Right renal cortex interstitium (tissue), 3 donors: ENCODE data around the gene PTGER2. TPM values are rescaled to one million over a fixed set of nuclear protein-coding genes. Genes with fewer than 3 reads are reported as not detected.

Source experiments
- DNase-seq, 3 donors: peaks; one replicate each; pipeline ENCODE4 v3.0.0-alpha.2; 2013; ENCODE audit warnings: low read depth in 3 of 3, low spot score in 2 of 3
- polyA plus RNA-seq, 3 donors: library from polyadenylated mRNA; unstranded; fragments of 120-200 nt; gene quantifications; one replicate each; pipeline ENCODE4 v1.2.1, GENCODE V29; 2013; ENCODE audit not compliant: insufficient read length in 3 of 3

PTGER2 gene
- polyA plus RNA-seq, 3 donors: 5.4 to 6.8 (median 6.8) TPM

GRCh38 chr14:52333823-52334657 lies 19.9 kb downstream of the PTGER2 start:
- no peak for DNase-seq

GRCh38 chr14:52336241-52336640 lies 22.1 kb downstream of the PTGER2 start:
- DNase-seq: no peak

- no peak for DNase-seq
Observed at GRCh38 chr14:52338051-52338681, 24.1 kb downstream of the PTGER2 start.

- DNase-seq: no peak
Observed at GRCh38 chr14:52339262-52339661, 25.1 kb downstream of the PTGER2 start.

GRCh38 chr14:52342849-52343596 lies 28.9 kb downstream of the PTGER2 start:
- no peak for DNase-seq

GRCh38 chr14:52346778-52347177 lies 32.7 kb downstream of the PTGER2 start:
- DNase-seq: no peak

GRCh38 chr14:52348279-52348678 lies 34.2 kb downstream of the PTGER2 start:
- DNase-seq: no peak

GRCh38 chr14:52348776-52349175 lies 34.7 kb downstream of the PTGER2 start:
- no peak for DNase-seq

GRCh38 chr14:52349731-52350130 lies 35.6 kb downstream of the PTGER2 start:
- no peak for DNase-seq

- no peak for DNase-seq
Observed at GRCh38 chr14:52350445-52350844, 36.3 kb downstream of the PTGER2 start.

- peak in 1 of 3 donors; percentile 56 for DNase-seq
Observed at GRCh38 chr14:52351233-52352060, 37.3 kb downstream of the PTGER2 start.

GRCh38 chr14:52352061-52352491 lies 38.0 kb downstream of the PTGER2 start:
- no peak for DNase-seq

GRCh38 chr14:52352569-52352968 lies 38.5 kb downstream of the PTGER2 start:
- no peak for DNase-seq

GRCh38 chr14:52354242-52354641 lies 40.1 kb downstream of the PTGER2 start:
- DNase-seq: no peak

- no peak for DNase-seq
Observed at GRCh38 chr14:52355016-52355431, 40.9 kb downstream of the PTGER2 start.

- DNase-seq: no peak
Observed at GRCh38 chr14:52355526-52355925, 41.4 kb downstream of the PTGER2 start.

GRCh38 chr14:52356025-52356424 lies 41.9 kb downstream of the PTGER2 start:
- no peak for DNase-seq

GRCh38 chr14:52360831-52361230 lies 46.7 kb downstream of the PTGER2 start:
- no peak for DNase-seq

GRCh38 chr14:52363041-52363704 lies 49.1 kb downstream of the PTGER2 start:
- DNase-seq: no peak

- DNase-seq: no peak
Observed at GRCh38 chr14:52363961-52364360, 49.8 kb downstream of the PTGER2 start.
